ENCODE measurements around the gene RHOJ.
"Not testable (repeated sequence)": the region's sequence is repeated elsewhere in the genome, so short reads cannot be mapped to it uniquely, and the experiment has no call there.

Gene RHOJ

DNA sequence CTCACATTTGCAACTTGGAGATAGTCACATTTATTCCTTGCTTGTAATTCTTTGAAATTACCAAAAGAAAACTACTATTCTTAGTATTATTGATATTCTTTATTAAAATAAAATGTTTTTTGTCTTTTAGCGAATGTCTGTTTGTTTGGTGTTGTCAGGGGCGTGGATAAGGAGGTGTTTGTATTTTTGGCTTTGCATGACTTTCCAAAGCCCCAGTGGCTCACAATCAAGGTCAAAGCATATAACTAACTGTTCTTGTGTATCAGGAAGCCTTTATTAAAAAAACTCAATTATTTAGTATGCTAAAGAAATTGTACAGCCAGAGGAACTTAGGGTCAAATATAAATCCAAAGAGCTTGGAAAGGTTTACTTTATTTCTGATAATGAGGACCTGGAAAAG is 96.6 kb downstream of the RHOJ start:
- DNase-seq: no peak

DNA sequence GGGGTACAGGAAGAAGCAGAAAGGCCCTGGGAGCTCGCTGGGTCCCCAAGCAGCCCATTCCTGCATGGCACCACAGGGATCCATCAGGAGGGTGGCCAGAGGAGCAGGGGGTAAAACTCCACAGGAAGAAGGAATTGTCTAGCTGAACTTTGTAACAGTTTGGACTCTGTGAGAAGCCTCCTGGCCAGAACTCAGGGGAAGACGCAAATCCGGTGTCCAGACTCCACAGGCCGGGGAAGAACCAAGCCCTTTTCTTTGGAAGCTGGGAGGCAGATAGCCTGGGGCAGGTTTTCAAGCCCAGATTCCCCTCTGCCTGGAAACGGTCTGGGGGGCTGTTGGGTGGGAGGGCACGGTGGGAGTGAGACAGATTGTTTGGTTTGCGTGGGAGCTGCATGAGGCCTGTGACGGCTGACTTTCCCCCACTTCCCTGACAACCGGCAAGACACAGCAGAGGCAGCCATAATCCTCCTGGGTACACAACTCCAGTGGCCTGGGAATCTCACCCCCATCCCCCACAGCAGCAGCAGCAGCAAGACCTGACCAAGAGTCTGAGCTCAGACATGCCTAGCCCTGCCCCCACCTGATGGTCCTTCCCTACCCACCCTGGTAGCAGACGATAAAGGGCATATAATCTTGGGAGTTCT is 97.8 kb downstream of the RHOJ start:
- DNase-seq: no peak

DNA sequence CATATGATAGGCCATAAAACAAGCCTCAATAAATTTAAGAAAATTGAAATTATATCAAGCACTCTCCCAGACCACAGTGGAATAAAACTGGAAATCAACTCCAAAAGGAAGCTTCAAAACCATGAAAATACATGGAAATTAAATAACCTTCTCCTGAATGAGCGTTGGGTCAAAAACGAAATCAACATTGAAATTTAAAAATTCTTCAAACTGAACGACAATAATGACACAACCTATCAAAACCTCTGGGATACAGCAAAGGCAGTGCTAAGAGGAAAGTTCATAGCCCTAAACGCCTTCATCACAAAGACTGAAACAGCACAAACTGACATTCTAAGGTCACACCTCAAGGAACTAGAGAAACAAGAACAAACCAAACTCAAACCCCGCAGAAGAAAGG is 100.2 kb downstream of the RHOJ start:
- not testable (repeated sequence) for DNase-seq

DNA sequence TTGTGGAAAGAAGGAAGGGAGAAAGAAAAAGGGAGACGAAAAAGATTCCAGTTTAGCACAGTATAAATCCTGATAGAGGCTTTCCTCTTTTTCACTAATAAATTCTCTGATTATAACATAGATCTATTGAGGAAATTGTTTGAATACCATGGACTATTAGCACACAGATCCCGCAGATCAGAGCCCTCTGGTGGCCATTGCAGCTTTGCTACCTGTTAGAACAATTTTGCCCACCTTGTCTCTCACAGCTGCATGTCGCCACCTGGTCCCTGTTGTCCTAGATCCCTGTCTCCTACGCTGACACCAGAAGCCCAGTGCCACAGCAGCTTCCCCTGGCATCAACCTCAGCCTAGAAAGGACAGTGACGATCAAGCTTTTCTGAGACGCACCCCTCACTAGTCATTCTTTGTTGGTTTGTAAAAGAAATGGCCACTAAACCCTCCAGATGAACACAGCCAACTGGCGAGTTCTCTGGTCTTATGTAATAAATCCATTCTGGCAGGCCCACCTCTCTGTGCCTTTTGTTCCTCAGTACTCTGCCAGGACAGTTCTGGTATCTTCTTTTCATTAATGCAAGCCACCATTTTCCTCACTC is 104.6 kb downstream of the RHOJ start:
- no peak for DNase-seq

DNA sequence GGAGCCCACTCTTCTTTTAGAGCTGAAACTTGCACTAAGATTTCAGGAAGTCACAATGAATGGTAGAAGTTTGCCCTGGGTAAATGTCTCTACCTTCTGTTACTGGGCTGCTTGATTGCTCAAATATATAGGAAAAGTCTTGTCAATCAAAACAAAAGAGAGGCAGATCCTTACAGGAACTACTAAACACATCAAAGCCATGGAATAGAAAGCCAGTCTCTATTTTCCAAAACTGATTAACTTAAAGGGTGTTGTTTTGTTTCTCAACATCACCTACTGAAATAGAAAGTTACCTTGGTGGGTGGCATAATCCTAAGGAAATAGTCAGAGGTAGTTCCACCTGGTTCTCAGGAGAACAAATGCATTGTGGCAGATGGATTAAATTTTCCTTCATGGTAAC is 114.6 kb downstream of the RHOJ start, which contains the start of gene GPHB5:
GPHB5 (minus strand) TSS at position 101 of the 400 bp plus-strand sequence. CDS start 1,086 bp downstream, outside the sequence.
- no peak for DNase-seq

DNA sequence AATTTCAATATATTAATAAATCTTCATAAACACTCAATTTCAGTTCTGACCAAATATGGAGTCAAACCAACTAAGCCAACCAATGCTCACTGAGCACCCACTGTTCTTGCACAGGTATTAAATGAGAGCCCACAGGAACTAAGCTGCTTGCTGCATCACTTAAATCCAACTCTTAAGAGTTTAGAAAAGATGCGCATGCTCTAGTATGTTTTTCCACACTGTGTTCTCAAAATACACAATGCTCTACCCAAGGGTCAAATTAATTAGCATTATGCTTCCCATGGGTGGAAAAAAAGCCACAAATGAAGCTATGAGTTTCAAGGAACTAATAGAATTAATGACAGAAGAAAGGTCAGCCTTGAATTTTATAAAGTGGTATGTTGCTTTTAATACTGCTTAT is 118.2 kb downstream of the RHOJ start:
- DNase-seq: no peak

DNA sequence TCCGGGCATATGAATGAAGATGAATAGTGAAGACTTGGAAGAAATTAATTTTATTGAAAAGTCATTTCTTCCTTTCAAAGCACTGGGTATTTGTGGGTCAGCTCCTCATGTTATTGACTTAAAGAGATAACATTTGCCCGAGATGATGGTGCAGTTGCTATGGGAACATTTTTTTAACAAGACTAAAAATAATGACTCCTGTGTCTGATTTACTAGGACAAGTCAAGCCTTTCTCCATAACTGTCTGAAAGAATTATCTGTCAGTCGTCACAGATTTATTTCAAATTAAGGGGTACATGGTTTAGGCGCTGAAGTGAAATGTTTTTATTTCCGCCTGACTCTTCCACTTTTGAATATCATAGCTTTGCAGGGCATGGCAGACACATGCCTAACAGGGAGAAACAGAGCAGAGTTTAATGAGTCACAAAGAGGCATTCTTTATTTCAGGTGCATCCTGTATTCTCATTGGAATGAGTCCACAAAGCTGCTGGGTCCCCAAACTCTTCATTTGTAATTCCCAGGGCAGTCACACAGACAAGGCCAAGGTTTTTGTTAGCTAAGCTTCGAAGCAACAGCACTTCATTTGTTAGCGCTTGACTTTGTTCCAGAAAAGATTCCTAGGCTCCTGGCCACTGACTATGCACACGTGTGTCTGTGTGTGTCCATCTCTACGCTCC is 118.8 kb downstream of the RHOJ start:
- DNase-seq: no peak

DNA sequence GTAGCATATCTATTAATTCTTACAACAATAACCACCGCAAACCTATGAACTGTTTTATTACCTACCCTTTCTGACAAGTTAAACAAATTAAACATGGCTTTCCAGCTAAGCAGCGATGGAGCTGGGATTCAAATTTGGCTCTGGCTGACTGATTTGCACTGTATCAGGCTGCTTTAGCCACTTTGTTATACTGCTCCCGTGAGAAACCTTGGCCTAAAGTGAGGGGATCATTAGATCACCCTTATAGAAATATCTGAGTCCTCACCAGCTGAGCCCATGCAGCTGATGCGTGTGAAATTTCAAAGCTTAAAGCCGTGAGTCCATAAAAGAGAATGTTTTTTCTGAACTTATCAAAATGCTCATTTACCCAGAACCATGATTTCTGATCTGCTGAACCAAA is 122.6 kb downstream of the RHOJ start:
- no peak for DNase-seq

DNA sequence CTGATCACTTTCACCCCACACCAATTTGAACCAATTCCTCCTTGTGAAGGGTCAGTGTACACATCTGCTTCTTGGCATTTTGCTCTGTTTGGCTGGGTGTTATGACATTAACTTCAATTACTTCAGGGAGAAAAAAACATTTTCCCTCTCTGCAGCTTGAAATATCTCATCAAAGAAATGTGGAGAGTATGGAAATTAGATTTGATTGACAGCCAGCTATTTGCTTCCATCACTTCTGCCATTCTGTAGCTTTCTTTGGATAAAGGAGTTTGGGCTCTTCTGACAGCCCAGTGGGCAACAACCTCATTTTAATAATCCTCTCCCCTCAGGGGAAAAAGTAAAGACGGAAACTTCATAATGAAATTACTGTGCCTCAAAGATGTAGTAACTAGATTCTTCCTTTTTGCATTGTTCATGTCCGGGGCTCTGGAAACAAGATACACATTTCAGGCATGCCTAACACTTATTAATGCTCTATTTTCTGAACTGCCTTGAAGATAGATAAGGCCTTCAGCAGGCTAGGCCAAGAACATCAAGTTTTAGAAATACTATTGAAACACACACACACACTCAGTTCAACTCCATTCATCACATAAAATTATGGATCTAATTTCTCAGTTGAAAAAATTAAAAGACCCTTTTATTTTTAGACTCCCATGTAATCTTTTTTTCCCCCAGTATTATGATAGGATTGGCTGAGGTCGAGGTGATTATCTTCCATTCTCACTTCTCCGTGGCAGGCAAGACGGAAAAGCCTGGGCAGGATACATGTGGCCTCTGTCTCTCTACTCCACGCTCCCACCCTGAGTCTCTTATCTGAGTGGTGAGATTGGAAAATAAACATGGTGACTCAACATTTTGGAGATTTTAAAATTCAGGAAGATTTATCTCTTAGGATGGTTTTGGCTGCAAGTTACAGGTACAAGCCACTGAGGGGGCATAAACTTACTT is 124.8 kb downstream of the RHOJ start:
- no peak for DNase-seq

DNA sequence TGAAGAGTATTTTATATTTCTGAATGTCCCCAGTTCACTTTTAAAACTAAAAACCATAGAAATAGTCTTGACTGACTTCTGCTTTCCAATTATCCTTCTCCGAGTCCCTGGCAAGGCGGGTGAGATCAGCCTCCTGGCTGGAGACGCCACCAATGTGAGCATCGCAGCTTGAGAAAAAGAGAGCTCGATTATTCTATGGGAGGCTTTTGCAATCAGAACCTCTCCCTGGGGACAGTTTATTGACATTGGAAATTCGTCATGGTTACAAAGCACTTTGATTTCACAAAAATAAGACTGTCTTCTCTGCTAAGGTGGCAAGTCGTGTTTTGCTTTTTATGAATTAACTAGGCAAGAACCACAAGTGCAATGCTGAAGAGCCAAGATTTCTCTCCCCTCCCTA is 138.1 kb downstream of the RHOJ start:
- DNase-seq: no peak

Data from effector CD4-positive, alpha-beta T cell (primary cell).